22Rv1 (cell line): Measurements from ENCODE around the gene BPIFB4.

Experiments used
- CTCF ChIP-seq: fragments of 450-650 bp; IDR thresholded peaks from 2 replicates; pipeline ENCODE4 v1.5.1; 2017; ENCODE audit warnings: mild to moderate bottlenecking
- ZFX ChIP-seq: fragments of 450-650 bp; IDR thresholded peaks from 2 replicates; pipeline ENCODE4 v1.6.1; 2017; ENCODE audit warnings: antibody characterized with exemption, borderline replicate concordance

DNA sequence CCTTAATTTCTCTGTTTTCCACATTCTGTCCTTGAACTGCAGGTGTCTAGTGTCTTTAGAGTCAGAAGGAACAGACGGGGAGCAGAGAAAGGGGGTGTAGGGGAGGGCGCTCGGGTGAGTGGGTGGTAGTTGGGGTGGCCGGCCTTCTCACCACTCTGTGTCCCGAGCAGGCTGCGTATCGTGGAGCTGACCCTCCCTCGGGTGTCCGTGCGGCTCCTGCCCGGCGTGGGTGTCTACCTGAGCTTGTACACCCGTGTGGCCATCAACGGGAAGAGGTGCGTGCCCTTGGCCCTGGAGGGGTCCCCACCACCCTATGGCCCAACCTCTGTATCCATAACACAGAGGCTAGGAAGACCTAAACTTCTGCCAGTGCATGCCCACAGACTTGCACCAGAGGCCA is 5.3 kb downstream of the BPIFB4 start:
- no peak for TF ChIP-seq CTCF
- no peak for TF ChIP-seq ZFX
